Smooth muscle cell (in vitro differentiated cells): ENCODE data around the gene MOB1A. TPM values are rescaled to one million over a fixed set of nuclear protein-coding genes. Genes with fewer than 3 reads are reported as not detected.

ENCODE experiments used
- DNase-seq: peaks from one replicate; lab custom pipeline; 2025; ENCODE audit not compliant: unreplicated experiment; lab: John Stamatoyannopoulos, UW
- H2AFZ ChIP-seq: fragments of 200-600 bp; sonication (generic); 2 replicates; pipeline ENCODE4 v1.6.0; 2016; ENCODE audit warnings: antibody characterized with exemption, low read depth, mild to moderate bottlenecking
- H3F3A ChIP-seq: fragments of 200-600 bp; sonication (generic); 2 replicates; pipeline ENCODE4 v1.6.0; 2017; ENCODE audit warnings: antibody characterized with exemption, low read depth
- H3K27ac ChIP-seq: fragments of 200-600 bp; sonication (generic); 2 replicates; pipeline ENCODE4 v1.5.1; 2016; ENCODE audit warnings: low read depth, mild to moderate bottlenecking
- H3K27me3 ChIP-seq: fragments of 200-600 bp; sonication (generic); 2 replicates; pipeline ENCODE4 v1.6.1; 2016; ENCODE audit warnings: low read depth, mild to moderate bottlenecking
- H3K36me3 ChIP-seq: fragments of 200-600 bp; sonication (generic); 2 replicates; pipeline ENCODE4 v1.5.1; 2016; ENCODE audit warnings: low read depth
- H3K4me1 ChIP-seq: fragments of 200-600 bp; sonication (generic); 2 replicates; pipeline ENCODE4 v1.5.1; 2016; ENCODE audit warnings: low read depth
- H3K4me2 ChIP-seq: fragments of 200-600 bp; sonication (generic); 2 replicates; pipeline ENCODE4 v1.6.0; 2016; ENCODE audit warnings: mild to moderate bottlenecking
- H3K4me3 ChIP-seq: fragments of 200-600 bp; sonication (generic); 2 replicates; pipeline ENCODE4 v1.5.1; 2016; ENCODE audit warnings: mild to moderate bottlenecking
- H3K79me2 ChIP-seq: fragments of 200-600 bp; sonication (generic); 2 replicates; pipeline ENCODE4 v1.6.0; 2016; ENCODE audit warnings: low read depth, mild to moderate bottlenecking
- H3K9ac ChIP-seq: fragments of 200-600 bp; sonication (generic); 2 replicates; pipeline ENCODE4 v1.6.0; 2016; ENCODE audit warnings: low read depth
- H3K9me3 ChIP-seq: fragments of 200-600 bp; sonication (generic); replicated peaks from 2 replicates; pipeline ENCODE4 v1.5.1; 2016; ENCODE audit warnings: low read depth
- H4K20me1 ChIP-seq: fragments of 200-600 bp; sonication (generic); 2 replicates; pipeline ENCODE4 v1.6.0; 2016; ENCODE audit warnings: low read depth
- CTCF ChIP-seq: fragments of 200-600 bp; sonication (generic); IDR thresholded peaks from 2 replicates; pipeline ENCODE4 v1.5.1; 2017; ENCODE audit warnings: borderline replicate concordance, mild to moderate bottlenecking, antibody characterized with exemption; ENCODE audit not compliant: insufficient read depth, poor library complexity, severe bottlenecking
- WGBS: methylation state at CpG from one replicate; pipeline ENCODE4 v1.1.7; 2016; ENCODE audit warnings: low lambda C conversion rate; 5-methylcytosine and 5-hydroxymethylcytosine counted together
- polyA plus RNA-seq: library from polyadenylated mRNA; unstranded; fragments of >200 nt; fragmentation: Nextera tagmentation; extraction: Ambion mirVana; gene quantifications from 2 replicates; pipeline ENCODE4 v1.2.1, GENCODE V29; 2016
- total RNA-seq: library from RNA; depleted of rRNA; stranded (reverse); fragments of >200 nt; gene quantifications from 2 replicates; pipeline ENCODE4 v1.2.3, GENCODE V29; 2014

MOB1A gene
- total and polyA plus RNA-seq, 2 experiments from 2014 or later, result 45.2 to 98.1 TPM

- Histone ChIP-seq H3K27ac (no peak overlapping the region), H4K20me1 (peaks cover 10% of the 10 kb centered on the region), H3K4me1 (no peaks in the 10 kb centered on the region), H3K36me3 (no peaks in the 10 kb centered on the region), H3F3A (no peaks in the 10 kb centered on the region), H3K9me3 (no peaks in the 10 kb centered on the region), H3K4me2 (no peak overlapping the region), H3K27me3 (no peaks in the 10 kb centered on the region), H3K4me3 (no peak overlapping the region), H2AFZ (no peak overlapping the region), H3K79me2 (no peaks in the 10 kb centered on the region), H3K9ac (no peak overlapping the region)
- DNase-seq, result no peak
- TF ChIP-seq CTCF, result peak; percentile 33
- 88% methylated on average over 19 of the region's 19 CpGs for WGBS
Measured at GRCh38 chr2:74138600-74139323, 39.9 kb downstream of the MOB1A start.

- Histone ChIP-seq H3K36me3 (no peaks in the 10 kb centered on the region), H3K27me3 (no peaks in the 10 kb centered on the region), H3K4me2 (no peak overlapping the region), H3K79me2 (no peaks in the 10 kb centered on the region), H3K4me3 (no peak overlapping the region), H3K4me1 (no peaks in the 10 kb centered on the region), H3K9me3 (no peaks in the 10 kb centered on the region), H4K20me1 (peaks cover 10% of the 10 kb centered on the region), H3K27ac (no peak overlapping the region), H3F3A (no peaks in the 10 kb centered on the region), H3K9ac (no peak overlapping the region), H2AFZ (no peak overlapping the region)
- DNase-seq, result no peak
- no peak for TF ChIP-seq CTCF
- WGBS, result 97% methylated on average over 11 of the region's 11 CpGs
Measured at GRCh38 chr2:74137651-74138599, 40.8 kb downstream of the MOB1A start.

- Histone ChIP-seq H3K4me1 (no peaks in the 10 kb centered on the region), H3K79me2 (no peaks in the 10 kb centered on the region), H3K9me3 (no peaks in the 10 kb centered on the region), H3K27ac (no peak overlapping the region), H4K20me1 (peaks cover 3% of the 10 kb centered on the region), H3K4me2 (no peak overlapping the region), H2AFZ (no peak overlapping the region), H3K9ac (no peak overlapping the region), H3K4me3 (no peak overlapping the region), H3F3A (no peaks in the 10 kb centered on the region), H3K27me3 (no peaks in the 10 kb centered on the region), H3K36me3 (no peaks in the 10 kb centered on the region)
- TF ChIP-seq CTCF, result no peak
- WGBS, result 100% methylated on average over 5 of the region's 5 CpGs
- no peak for DNase-seq
Measured at GRCh38 chr2:74131901-74132300, 46.8 kb downstream of the MOB1A start.
